HepG2 (cell line): ENCODE data around the gene MTHFS. TPM values are rescaled to one million over a fixed set of nuclear protein-coding genes. Genes with fewer than 3 reads are reported as not detected.

Source experiments
- ADNP ChIP-seq: sonication (generic); formaldehyde crosslinking; IDR thresholded peaks from 2 replicates; pipeline ENCODE4 v1.4.0; 2020; ENCODE audit warnings: missing genetic modification reagents
- AKNA ChIP-seq: sonication (generic); formaldehyde crosslinking; IDR thresholded peaks from 2 replicates; pipeline ENCODE4 v1.4.0; 2020; ENCODE audit warnings: missing genetic modification reagents, borderline replicate concordance
- CENPBD1 ChIP-seq: sonication (generic); formaldehyde crosslinking; IDR thresholded peaks from 2 replicates; pipeline ENCODE4 v1.8.0; 2022; ENCODE audit warnings: missing genetic modification reagents, low read depth, mild to moderate bottlenecking, borderline replicate concordance
- CERS6 ChIP-seq: sonication (generic); formaldehyde crosslinking; IDR thresholded peaks from 2 replicates; pipeline ENCODE4 v1.5.0; 2020; ENCODE audit warnings: missing genetic modification reagents
- GZF1 ChIP-seq: sonication (generic); formaldehyde crosslinking; IDR thresholded peaks from 2 replicates; pipeline ENCODE4 v1.5.1; 2020; ENCODE audit warnings: mild to moderate bottlenecking, missing genetic modification reagents
- IRF9 ChIP-seq: sonication (generic); formaldehyde crosslinking; IDR thresholded peaks from 2 replicates; pipeline ENCODE4 v1.8.0; 2022; ENCODE audit warnings: missing genetic modification reagents, mild to moderate bottlenecking, borderline replicate concordance
- PAWR ChIP-seq: sonication (generic); formaldehyde crosslinking; IDR thresholded peaks from 2 replicates; pipeline ENCODE4 v1.4.0; 2020; ENCODE audit warnings: missing genetic modification reagents, mild to moderate bottlenecking, borderline replicate concordance
- PHF21A ChIP-seq: sonication (generic); formaldehyde crosslinking; IDR thresholded peaks from 2 replicates; pipeline ENCODE4 v1.5.0; 2020; ENCODE audit warnings: mild to moderate bottlenecking, missing genetic modification reagents
- POLR2G ChIP-seq: fragments of 200-400 bp; formaldehyde crosslinking; IDR thresholded peaks from 2 replicates; pipeline ENCODE4 v1.6.1; 2018; ENCODE audit warnings: mild to moderate bottlenecking, low read depth, low read length, moderate library complexity
- RXRB ChIP-seq: IDR thresholded peaks from 2 replicates; pipeline ENCODE4 v1.6.1; 2016; ENCODE audit warnings: borderline replicate concordance, missing genetic modification reagents, missing compliant biosample characterization
- SMYD3 ChIP-seq: sonication (generic); formaldehyde crosslinking; IDR thresholded peaks from 2 replicates; pipeline ENCODE4 v1.8.1; 2023; ENCODE audit warnings: mild to moderate bottlenecking, missing genetic modification reagents
- SRSF9 ChIP-seq: fragments of 200-400 bp; formaldehyde crosslinking; IDR thresholded peaks from 2 replicates; pipeline ENCODE4 v1.6.1; 2018; ENCODE audit warnings: borderline replicate concordance, mild to moderate bottlenecking, low read depth, low read length; ENCODE audit not compliant: insufficient read depth, poor library complexity, severe bottlenecking
- ZMAT5 ChIP-seq: sonication (generic); formaldehyde crosslinking; IDR thresholded peaks from 2 replicates; pipeline ENCODE4 v1.5.0; 2020; ENCODE audit warnings: mild to moderate bottlenecking, low read depth, missing genetic modification reagents, borderline replicate concordance
- ZNF138 ChIP-seq: sonication (generic); formaldehyde crosslinking; IDR thresholded peaks from 2 replicates; pipeline ENCODE4 v1.5.0; 2020; ENCODE audit warnings: mild to moderate bottlenecking, low read depth, missing genetic modification reagents
- ZNF33B ChIP-seq: sonication (generic); formaldehyde crosslinking; IDR thresholded peaks from 2 replicates; pipeline ENCODE4 v1.5.1; 2020; ENCODE audit warnings: mild to moderate bottlenecking, missing genetic modification reagents
- ZNF441 ChIP-seq: sonication (generic); formaldehyde crosslinking; IDR thresholded peaks from 2 replicates; pipeline ENCODE4 v1.7.0; 2021; ENCODE audit warnings: missing genetic modification reagents, borderline replicate concordance
- ZNF75D ChIP-seq: sonication (generic); formaldehyde crosslinking; IDR thresholded peaks from 2 replicates; pipeline ENCODE4 v1.8.1; 2023; ENCODE audit warnings: missing genetic modification reagents, mild to moderate bottlenecking, borderline replicate concordance
- ZNF773 ChIP-seq: sonication (generic); formaldehyde crosslinking; IDR thresholded peaks from 2 replicates; pipeline ENCODE4 v1.4.0; 2020; ENCODE audit warnings: missing genetic modification reagents, borderline replicate concordance
- polyA plus RNA-seq, 8 experiments: library from polyadenylated mRNA; depleted of rRNA in 3 of 8; stranded (reverse) in 7 of 8; unstranded in 1 of 8; fragments of >200 nt; fragmentation: Illumina TruSeq in 4 of 8; extraction: Trizol in 4 of 8; gene quantifications; 2 replicates each; pipeline versions ENCODE4 v1.2.1 to v1.2.3, GENCODE V29; 2011 to 2016; ENCODE audit warnings: low read depth in 4 of 8, missing spikeins in 1 of 8, mixed read lengths in 1 of 8; ENCODE audit not compliant: insufficient read depth in 1 of 8
- total RNA-seq, 5 experiments: library from RNA; depleted of rRNA; stranded (reverse); fragments of >200 nt; fragmentation: Illumina TruSeq; extraction: Trizol; gene quantifications; 2 replicates each; pipeline ENCODE4 v1.2.3, GENCODE V29; 2016; ENCODE audit warnings: low read depth in 1 of 5

Gene MTHFS
- total and polyA plus RNA-seq, 2 of the 13 experiments (the other 11 are each of a cell fraction or from before 2014, with no cell fraction given): 37.0 to 49.7 TPM

GRCh38 chr15:79886124-79886523 lies 10.7 kb downstream of the MTHFS start (continued):
- TF ChIP-seq AKNA (no peak), ZNF33B (CRISPR knock-in tag) (no peak), IRF9 (CRISPR knock-in tag) (no peak), ZNF773 (CRISPR knock-in tag) (no peak), SMYD3 (CRISPR knock-in tag) (no peak), GZF1 (no peak), CENPBD1 (CRISPR knock-in tag) (no peak), PHF21A (CRISPR knock-in tag) (0 out of 2 replicates have a peak, but pooled peaks have one; percentile 35), ZMAT5 (no peak), ZNF138 (no peak), RXRB (CRISPR knock-in tag) (peak; percentile 45), ADNP (CRISPR knock-in tag) (no peak), ZNF75D (CRISPR knock-in tag) (no peak), POLR2G (no peak), PAWR (CRISPR knock-in tag) (no peak), ZNF441 (CRISPR knock-in tag) (no peak), SRSF9 (no peak), CERS6 (no peak)
